B cell (primary cell): ENCODE data around the gene WDR38.
"Not testable (repeated sequence)": the region's sequence is repeated elsewhere in the genome, so short reads cannot be mapped to it uniquely, and the experiment has no call there.

Experiments used
- EZH2 ChIP-seq: IDR thresholded peaks from 2 replicates; pipeline ENCODE4 v1.6.1; 2012; ENCODE audit warnings: borderline replicate concordance, low read depth, mild to moderate bottlenecking, moderate library complexity, low read length; ENCODE audit not compliant: insufficient read depth, poor library complexity, severe bottlenecking
- TF ChIP-seq, protein P1 (sequence below): fragments of 200-600 bp; IDR thresholded peaks from one replicate; pipeline ENCODE4 v1.8.0; 2022; ENCODE audit warnings: antibody characterized with exemption, mild to moderate bottlenecking

DNA sequence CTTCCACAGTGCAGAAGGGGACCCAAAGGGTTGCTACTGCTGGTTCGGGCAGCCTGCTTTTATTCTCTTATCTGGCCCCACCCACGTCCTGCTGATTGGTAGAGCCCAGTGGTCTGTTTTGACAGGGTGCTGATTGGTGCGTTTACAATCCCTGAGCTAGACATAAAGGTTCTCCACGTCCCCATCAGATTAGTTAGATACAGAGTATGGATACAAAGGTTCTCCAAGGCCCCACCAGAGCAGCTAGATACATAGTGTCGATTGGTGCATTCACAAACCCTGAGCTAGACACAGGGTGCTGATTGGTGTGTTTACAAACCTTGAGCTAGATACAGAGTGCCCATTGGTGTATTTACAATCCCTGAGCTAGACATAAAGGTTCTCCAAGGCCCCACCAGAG, 15.1 kb upstream of the WDR38 start:
- TF ChIP-seq, protein P1, sequence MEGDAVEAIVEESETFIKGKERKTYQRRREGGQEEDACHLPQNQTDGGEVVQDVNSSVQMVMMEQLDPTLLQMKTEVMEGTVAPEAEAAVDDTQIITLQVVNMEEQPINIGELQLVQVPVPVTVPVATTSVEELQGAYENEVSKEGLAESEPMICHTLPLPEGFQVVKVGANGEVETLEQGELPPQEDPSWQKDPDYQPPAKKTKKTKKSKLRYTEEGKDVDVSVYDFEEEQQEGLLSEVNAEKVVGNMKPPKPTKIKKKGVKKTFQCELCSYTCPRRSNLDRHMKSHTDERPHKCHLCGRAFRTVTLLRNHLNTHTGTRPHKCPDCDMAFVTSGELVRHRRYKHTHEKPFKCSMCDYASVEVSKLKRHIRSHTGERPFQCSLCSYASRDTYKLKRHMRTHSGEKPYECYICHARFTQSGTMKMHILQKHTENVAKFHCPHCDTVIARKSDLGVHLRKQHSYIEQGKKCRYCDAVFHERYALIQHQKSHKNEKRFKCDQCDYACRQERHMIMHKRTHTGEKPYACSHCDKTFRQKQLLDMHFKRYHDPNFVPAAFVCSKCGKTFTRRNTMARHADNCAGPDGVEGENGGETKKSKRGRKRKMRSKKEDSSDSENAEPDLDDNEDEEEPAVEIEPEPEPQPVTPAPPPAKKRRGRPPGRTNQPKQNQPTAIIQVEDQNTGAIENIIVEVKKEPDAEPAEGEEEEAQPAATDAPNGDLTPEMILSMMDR: not testable (repeated sequence)
- not testable (repeated sequence) for TF ChIP-seq EZH2
